NCI-H2196 (cell line): ENCODE data around the gene PSTPIP2.
A peak's percentile ranks its signal among the peaks of the same experiment; 100 is the strongest.
"Not testable (repeated sequence)": the region's sequence is repeated elsewhere in the genome, so short reads cannot be mapped to it uniquely, and the experiment has no call there.

Experiments
- DNase-seq: peaks from one replicate; lab custom pipeline; 2025; ENCODE audit not compliant: unreplicated experiment; lab: John Stamatoyannopoulos, UW

PSTPIP2 gene

DNA sequence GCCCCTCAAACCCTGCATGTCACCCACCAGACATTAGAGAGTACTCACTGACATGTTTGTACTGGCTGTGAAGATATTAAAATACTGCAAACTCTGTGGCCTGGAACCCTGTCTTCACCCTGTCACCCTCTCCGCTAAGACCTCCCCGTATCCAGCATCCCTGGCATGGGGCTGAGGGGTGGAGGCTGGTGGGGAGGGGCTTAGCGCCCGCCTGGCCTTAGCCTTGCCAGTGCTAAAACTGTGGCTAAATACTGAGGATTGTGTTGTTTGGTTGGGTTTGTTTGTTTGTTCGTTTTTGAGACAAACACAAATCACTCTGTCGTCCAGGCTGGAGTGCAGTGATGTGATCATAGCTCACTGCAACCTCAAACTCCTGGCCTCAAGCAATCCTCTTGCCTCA lies 1.8 kb downstream of the PSTPIP2 start:
- DNase-seq: no peak

DNA sequence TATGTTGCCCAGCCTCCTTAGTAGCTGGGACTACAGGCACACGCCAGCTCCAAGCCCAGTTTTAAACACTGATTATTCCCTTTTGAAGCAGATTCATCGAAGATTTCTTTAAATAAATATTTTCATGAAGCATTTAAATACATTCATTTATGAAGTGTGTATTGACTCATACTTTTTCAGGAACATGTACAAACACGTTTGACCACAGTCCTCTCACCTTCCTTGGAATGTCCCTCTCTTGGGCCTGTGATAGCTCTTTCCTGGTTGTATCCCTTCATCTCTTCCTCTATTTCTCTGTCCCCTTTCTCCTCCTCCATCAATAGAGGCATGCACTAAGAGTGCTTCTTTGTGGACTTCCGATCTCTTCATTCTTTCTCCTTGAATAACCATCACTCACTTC lies 2.5 kb downstream of the PSTPIP2 start:
- no peak for DNase-seq

DNA sequence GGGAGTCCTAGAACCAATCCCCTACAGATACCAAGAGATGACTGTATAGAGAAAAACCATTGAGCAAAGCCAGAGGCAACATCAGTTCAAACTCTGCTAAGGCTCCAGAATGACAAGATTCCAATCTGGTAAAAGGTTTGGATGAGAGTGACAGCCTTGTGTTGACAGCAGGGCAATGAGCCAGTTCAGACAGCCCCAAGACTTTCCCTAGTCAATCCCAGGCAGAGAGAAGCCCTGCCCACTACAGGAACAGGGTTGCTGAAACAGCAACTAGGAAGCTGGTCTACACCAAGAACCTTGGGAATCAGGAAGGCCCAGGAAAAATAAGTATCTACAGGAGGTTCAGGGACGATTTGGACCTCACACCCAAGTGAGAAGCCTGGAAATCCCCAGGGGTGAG lies 3.3 kb downstream of the PSTPIP2 start:
- no peak for DNase-seq

DNA sequence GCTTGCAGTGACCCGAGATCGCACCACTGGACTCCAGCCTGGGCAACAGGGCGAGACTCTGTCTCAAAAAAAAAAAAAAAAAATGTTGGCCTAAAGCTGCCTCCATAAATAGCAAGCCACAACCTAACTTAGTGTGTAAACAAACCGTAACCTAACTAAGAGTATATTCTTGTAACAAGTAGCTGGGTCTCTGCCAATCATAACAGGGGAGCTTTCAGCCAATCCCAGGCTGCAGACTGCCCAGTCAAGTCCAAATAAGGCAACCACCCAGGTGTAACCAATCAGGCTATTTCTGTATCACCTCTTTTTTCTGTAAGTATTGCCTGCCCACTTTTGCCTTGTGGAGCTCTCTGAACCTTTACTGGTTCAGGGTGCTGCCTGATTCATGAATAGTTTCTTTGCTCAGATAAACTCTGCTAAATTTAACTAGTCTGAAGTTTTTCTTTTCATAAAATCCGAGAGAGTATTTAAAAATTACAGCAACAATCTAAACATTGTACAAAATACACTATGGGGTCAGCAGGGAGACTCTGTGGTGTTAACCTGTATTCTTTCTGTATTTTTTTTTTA lies 4.5 kb downstream of the PSTPIP2 start:
- peak; percentile 11 for DNase-seq

DNA sequence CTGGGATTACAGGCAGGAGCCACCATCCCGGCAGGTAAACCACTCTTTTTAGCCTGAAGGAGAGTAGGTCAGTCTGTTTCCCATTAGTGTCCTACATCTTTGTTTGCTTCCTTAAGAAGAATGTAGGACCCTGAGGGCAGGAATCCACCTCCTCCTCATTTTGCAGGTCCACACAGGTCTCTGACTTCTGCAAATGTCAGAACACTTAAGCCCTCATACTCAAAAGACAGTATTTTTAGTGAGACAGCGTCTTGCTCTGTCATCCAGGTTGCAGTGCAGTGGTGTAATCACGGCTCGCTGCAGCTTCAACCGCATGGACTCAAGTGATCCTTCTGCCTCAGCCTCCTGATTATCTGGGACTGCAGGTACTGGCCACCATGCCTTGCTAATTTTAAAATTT lies 9.3 kb downstream of the PSTPIP2 start:
- DNase-seq: no peak

DNA sequence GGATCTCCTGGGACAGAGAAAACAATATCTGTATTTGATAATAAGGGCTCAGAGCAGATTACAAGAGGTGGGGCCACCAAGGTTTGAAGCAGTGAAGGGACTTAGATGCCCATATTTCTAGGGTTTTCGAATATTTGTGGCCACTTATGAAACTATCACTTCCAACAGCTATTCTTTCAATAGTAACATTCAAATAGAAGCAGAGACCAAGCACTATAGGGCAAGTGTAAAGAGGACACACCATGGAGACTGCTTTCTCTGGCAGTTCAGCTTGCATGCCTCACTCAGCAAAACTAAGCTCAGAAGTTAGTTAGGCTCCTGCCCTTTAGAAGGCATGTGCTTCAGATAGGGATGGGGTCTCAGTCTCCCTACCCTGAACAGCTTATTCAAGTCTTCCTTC lies 10.3 kb downstream of the PSTPIP2 start:
- DNase-seq: no peak

DNA sequence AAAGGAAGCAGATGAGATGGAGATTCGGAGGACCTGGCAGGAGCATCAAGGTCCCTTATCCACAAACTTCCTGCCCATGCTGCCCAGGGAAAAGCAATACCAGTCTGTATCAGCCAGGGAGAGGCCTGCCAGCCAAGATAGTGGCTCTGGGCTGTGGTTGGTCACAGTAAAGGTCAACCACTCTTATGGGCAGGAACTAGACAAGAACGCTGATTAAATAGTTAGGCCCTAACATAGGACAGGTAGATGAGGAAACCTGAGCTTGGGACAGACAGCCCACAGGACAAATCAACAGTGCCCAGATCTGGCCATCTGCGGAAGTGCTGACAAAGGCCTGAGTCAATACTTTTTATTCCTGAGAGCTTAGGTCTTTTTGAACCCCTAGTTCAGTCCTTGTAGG lies 10.7 kb downstream of the PSTPIP2 start:
- DNase-seq: no peak

DNA sequence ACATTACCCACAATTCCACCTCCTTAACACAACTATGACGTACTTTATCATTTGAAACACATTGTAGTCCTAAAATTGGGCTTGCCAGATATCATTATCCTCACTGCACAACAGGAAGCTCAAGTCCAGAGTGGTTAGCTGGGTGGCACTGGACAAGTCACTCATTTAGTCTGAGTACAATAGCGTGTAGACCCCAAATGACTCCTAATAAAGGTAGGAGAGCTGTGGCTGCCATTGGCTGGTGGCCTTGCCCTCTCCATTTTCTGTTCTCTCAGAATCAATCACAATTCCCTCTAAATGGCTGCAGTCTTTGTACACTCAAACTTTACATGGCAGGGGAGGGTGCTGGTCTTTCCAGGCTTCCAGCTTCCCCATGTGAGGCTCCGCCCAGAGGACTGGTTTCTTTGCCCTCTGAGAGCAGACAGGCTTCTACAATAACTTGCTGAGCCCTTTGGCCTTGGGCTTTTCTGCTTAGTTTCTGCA lies 11.7 kb downstream of the PSTPIP2 start:
- no peak for DNase-seq

DNA sequence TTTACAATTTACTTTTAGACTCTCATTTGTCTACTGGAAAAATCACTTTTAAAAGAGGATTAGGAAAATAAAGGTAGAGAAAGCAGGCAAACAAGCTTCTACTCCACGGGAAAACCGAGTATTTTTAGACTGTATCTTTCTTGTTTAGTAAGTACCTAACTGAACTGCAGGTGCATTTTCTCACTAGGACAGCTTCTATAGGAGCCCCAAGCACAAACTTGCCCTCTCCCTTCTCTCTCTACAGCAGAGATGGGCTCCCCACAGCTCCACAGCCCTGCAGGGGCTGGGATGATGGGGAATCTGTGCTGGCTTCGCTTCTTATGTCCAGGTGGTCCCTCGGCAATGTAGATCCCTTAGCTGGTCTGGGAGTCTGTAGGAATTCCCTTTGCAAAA lies 16.2 kb downstream of the PSTPIP2 start:
- DNase-seq: no peak

DNA sequence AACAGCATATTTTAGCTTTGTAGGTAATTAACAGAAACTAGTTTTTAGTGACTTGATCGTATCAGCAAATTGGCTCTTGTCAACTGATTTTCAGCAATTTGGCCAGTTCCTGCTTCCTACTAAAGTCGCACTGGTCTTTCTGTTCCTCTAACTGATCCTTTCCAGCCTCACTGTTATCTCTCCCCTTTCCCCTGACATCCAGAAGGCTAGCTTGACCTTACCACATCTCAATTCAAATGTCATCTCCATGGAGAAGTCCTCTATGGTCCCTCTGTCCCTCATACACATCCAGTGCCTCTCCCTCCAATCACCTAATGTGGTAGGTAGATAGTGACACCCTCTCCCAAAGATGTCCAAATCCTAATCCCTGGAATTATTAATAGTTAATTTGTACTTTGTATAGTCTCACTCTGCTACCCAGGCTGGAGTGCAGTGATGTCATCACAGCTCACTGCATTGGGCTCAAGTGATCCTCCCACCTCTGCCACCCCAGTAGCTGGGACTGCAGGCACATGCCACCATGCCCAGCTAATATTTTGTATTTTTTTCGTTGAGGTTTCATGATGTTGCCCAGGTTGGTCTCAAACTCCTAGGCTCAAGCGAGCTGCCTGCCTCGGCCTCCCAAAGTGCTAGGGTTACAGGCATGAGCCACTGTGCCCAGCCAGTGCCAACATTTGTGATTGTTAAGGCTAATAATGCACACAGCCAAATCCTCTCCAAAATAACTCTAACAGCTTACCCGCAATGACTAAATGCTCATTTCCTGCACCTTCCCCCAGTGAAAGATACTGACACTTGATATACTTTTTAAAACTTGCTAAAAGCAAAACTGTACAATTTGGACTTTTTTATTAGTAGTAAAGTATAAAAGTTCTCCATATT lies 16.9 kb downstream of the PSTPIP2 start:
- no peak for DNase-seq

DNA sequence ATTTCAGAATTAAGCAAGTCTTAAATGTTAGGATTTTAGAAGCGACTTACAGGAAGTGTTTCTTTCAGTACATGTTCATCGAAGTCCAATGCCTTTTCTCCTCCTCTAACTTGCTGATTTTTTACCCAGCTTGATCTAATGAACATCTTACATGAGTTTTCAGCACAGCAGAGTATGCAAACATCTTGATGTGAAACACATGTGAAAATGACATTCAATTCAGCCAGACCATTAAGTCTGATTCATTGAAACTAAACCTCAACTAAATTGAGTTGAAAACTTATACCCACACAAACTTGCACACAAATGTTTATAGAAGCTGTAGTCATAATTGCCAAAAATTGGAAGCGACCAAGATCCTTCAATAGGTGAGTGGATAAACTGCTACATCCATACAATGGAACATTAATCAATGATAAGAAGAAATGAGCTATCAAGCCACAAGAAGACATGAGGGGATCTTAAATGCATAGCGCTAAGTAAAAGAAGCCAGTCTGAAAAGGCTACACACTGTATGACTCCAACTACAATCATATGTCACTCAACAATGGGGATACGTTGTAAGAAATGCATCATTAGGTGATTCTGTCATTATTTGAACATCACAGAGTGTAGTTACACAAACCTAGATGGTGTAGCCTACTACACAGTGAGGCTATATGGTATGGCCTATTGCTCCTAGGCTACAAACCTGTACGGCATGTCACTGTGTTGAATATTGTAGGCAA lies 18.5 kb downstream of the PSTPIP2 start:
- DNase-seq: no peak

DNA sequence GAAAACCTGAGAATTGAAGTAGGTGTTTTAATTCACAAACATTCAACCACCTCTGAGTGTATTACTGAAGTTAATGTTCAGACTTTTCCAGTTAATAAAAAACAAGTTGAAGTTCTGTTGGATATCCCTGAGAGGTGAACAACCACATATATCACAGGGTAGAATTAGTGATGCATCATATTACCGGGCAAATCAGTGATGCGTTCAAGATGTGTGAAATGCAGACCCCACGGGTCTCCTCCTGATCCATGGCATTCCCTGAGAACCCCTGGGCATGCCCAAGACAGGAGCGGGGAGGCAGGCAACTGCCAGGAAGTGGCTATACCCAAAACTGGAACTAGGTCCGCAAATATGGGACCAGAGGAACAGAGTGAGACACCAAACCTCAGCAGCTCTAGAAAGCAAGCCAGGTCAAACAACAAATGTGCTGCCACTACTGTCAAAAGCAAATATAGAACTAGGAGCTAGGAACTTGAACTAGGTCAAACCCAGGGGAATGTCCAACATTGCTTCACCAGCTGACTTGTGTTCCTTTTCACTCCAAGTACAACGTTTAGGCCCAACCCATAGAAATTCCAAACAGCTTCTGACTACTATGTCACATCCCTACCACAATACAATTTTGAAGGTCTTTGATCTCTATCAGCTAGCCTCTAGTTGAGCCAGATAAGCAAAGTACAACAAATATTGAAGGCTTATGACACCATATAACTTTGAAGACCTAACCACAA lies 20.2 kb downstream of the PSTPIP2 start:
- no peak for DNase-seq

DNA sequence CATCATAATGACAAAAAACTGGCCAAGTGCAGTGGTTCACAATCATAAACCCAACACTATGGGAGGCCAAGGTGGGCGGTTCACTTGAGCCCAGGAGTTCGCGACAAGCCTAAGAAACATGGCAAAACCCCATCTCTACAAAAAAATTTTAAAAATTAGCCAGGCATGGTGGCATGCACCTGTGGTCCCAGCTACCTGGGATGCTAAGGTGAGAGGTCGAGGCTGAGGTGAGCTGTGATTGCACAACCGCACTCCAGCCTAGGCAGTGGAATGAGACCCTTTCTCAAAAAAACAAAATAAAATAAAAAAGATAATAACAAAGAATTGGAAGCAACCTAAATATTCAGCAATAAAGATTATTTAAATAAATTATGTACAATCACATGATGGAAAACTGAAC lies 21.8 kb downstream of the PSTPIP2 start:
- no peak for DNase-seq

DNA sequence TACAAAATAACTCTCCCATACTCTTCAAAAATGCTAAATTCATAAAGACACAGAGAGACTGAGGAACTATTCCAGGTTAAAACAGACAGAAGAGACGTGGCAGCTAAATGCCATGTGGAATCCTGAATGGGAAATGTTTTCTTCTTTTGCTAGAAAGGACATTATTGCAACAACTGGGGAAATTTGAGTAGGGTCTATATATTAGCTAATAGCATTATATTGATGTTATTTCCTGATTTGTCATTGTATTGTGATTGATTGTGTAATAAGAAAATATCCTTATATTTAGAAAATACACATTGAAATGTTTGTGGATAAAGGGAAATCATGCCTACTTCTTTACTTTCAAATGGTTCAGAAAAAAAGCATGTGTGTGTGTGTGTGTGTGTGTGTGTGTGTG lies 23.4 kb downstream of the PSTPIP2 start:
- no peak for DNase-seq

DNA sequence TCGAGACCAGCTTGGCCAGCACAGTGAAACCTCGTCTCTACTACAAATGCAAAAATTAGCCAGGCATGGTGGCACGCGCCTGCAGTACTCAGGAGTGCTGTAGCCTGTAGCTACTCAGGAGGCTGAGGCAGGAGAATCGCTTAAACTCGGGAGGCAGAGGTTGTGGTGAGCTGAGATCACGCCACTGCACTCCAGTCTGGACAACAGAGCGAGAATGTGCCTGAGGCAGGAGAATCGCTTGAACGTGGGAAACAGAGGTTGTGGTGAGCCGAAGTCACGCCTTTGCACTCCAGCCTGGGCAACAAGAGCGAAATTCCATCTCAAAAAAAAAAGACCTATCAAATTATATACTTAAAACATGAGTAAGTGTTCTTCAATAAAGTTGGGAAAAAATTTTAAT lies 24.7 kb downstream of the PSTPIP2 start:
- DNase-seq: not testable (repeated sequence)

DNA sequence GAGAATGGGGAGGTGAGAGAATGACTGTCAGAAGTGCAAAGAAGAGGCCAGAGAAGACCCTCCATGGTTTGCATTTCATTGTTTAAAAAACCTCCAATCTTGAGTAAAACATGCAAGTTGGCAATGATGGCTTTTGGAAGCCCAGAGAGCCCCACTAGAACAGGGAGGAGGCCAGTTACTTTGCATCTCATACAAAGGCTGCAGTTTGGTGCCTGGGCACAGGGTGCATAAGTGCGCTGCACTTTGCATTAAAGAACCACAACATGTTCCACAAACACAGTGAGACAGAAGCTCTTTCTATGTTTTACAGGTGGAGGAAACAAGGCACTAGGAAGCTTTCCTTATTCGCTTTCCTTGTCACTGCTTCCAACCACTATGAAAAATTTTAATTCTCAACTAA lies 25.4 kb downstream of the PSTPIP2 start:
- DNase-seq: no peak

DNA sequence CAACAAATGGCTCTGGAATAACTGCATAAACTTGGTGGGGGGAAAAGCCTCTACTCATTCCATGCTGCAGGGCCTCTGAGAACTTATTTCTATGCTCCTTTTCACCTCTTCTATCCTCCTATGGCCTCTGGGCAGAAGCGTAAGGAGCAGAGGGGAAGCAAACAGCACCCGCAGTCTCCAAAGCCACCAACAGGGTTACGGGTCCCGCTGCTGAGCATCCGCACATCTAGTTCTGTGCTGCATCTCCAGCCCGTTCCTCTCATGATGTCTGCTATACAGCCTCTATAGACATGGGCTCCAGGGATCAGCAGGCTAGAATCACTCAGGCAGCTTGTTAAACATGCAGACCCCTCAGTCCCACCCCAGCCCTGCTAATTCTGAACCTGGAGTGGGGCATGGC lies 25.9 kb downstream of the PSTPIP2 start:
- no peak for DNase-seq

DNA sequence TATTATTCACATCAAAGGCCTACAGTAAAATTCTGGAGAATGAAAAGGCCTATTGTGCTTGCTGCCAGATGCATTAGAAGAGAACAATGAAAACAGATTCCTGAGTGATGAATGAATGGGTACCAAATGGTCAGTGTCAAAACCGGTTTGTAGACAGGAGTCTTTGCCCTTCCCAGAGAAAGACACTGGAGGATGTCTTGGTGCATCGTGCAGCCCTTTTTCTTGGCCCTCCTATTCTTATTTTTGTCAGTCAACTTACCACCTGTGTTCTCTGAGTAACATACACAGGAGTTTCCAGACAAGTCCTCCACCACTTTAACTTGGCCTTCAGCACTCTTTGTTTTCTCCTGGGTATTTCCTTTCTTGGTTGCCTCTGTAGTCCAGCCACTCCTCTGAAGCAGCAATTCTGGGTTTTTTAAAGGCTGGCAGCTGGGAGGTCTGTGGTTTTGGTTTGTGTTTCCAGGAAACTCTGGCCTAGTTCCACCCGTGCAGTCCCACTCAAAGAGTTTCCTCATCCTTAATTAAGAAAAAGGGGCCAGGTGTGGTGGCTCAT lies 29.4 kb downstream of the PSTPIP2 start:
- no peak for DNase-seq

DNA sequence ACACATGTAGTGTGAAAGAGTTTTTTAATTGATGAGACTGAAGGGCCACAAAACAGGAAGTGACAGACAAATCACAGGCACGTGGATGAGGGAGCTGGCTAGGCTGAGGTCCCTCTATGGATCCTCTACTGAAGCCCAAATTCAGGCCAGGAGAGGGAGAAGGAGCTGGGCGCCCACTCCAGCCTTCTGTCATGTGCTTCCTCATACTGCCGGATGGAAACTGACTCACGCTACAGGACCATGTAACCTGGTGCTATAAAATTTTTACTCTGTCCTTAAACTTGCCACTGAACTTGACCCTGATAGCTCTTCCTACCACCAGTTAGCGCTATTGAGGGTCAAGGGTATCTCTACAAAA lies 31.3 kb downstream of the PSTPIP2 start:
- DNase-seq: no peak

DNA sequence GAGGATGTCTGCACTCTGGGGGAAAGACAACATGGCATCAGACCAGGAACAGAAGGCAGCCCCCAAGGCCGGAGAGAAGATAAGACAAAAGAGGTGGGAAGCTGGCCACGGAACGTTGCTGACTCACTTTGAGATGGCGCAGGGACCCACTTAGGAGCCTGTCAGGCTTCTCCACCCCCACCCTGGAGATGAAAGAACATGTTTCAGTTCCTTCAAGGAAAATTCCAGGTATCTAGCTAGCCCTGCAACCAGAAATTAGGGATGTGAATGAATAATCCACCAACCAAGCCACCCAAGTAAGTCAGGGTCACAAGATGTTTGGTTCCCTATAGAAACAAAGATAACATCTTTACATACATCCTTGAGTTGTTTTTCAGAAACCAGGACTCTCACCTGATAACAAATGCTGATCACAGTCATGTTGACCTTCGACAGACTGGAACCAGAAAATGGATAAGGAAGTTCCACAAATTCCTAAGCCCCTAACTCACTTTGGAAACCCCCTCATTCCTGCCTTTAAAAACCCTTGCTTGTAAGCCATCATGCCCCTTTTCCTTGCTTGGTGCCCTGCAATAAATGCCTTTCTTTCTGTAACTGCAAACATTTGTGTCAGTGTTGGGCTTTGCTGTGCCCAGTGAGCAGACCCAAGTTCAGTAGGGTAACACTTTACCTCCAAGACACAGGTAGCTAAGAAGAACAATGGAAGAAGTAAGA lies 31.9 kb downstream of the PSTPIP2 start:
- DNase-seq: no peak
